ENCODE data around the gene SLCO3A1. TPM values are rescaled to one million over a fixed set of nuclear protein-coding genes. Genes with fewer than 3 reads are reported as not detected.

The SLCO3A1 gene
- total and polyA plus RNA-seq, 2 of the 8 experiments (the other 6 are each of a cell fraction or from before 2014, with no cell fraction given), result 15.1 to 20.4 TPM

- TF ChIP-seq JUN (IDR thresholded peaks at IDR 0.05; ENCODE audit: low read depth, low read length) (no peak), CTBP2 (IDR thresholded peaks at IDR 0.05; ENCODE audit: borderline replicate concordance, insufficient read depth, insufficient read length, low read length) (no peak), EP300 (IDR thresholded peaks at IDR 0.05; ENCODE audit: borderline replicate concordance in 1 of 2, low read depth in 2 of 2, low read length in 2 of 2) (no peak), RFX5 (IDR thresholded peaks at IDR 0.05; ENCODE audit: borderline replicate concordance, low read depth, low read length) (no peak), ATF3 (IDR thresholded peaks at IDR 0.05; ENCODE audit: insufficient read depth, low read depth, low read length) (no peak), SUZ12 (IDR thresholded peaks at IDR 0.05; ENCODE audit: low read length) (no peak)
Observed at GRCh38 chr15:92078270-92078669, 224.8 kb downstream of the SLCO3A1 start (continued).
